A549 (cell line): Measurements from ENCODE around the gene INHBA. TPM values are rescaled to one million over a fixed set of nuclear protein-coding genes. Genes with fewer than 3 reads are reported as not detected.

ENCODE experiments used
- ATAC-seq, 2 experiments: fragments of 200-7000 bp in 1 of 2; fragments of >200 bp in 1 of 2; cut with Nextera tagmentation in 1 of 2; cut with Tn5 transposase in 1 of 2; 3 replicates each; pipeline versions ENCODE4 v1.8.0 to v1.9.1; 2018 to 2020; ENCODE audit warnings: mild to moderate bottlenecking in 1 of 2, moderate library complexity in 1 of 2
- CTCF ChIA-PET: fragments of 300-600 bp; sonication (Branson Sonifier 250); formaldehyde crosslinking; extraction: SDS; loops from one replicate; lab custom pipeline; 2021; ENCODE audit warnings: antibody characterized with exemption, inconsistent platforms; lab: Yijun Ruan, JAX
- POLR2A ChIA-PET: fragments of 350-600 bp; formaldehyde crosslinking; extraction: SDS; loops from one replicate; lab custom pipeline; 2021; ENCODE audit warnings: antibody characterized with exemption, inconsistent platforms; lab: Yijun Ruan, JAX
- DNase-seq, 2 experiments: peaks; one replicate each; pipeline versions ENCODE4 v3.0.0 to v3.0.0-alpha.2; 2011 to 2016; ENCODE audit warnings: low read depth in 1 of 2, low spot score in 1 of 2
- FAIRE-seq: peaks from 2 replicates; lab custom pipeline; 2011; peaks lifted over from hg19 to GRCh38; lab: Jason Lieb, UNC
- H3K27ac ChIP-seq, 2 experiments: fragments of >200 bp; sonication (Bioruptor Twin); formaldehyde crosslinking; 3 replicates each; pipeline ENCODE4 v1.5.1; 2016 to 2017
- H3K4me1 ChIP-seq: fragments of >200 bp; sonication (Bioruptor Twin); formaldehyde crosslinking; 3 replicates; pipeline ENCODE4 v1.6.1; 2016
- H3K4me2 ChIP-seq: fragments of >200 bp; sonication (Bioruptor Twin); formaldehyde crosslinking; 3 replicates; pipeline ENCODE4 v1.6.1; 2016
- H3K4me3 ChIP-seq: fragments of >200 bp; sonication (Bioruptor Twin); formaldehyde crosslinking; 3 replicates; pipeline ENCODE4 v1.5.1; 2016
- H3K9me3 ChIP-seq: fragments of >200 bp; sonication (Bioruptor Twin); formaldehyde crosslinking; 3 replicates; pipeline ENCODE4 v1.6.1; 2016
- CHD2 ChIP-seq: fragments of 150-350 bp; IDR thresholded peaks from 2 replicates; pipeline ENCODE4 v1.6.1; 2014; ENCODE audit warnings: low read length; ENCODE audit not compliant: partially characterized antibody
- EHF ChIP-seq: fragments of 250-450 bp; sonication (Bioruptor Pico); IDR thresholded peaks from 2 replicates; pipeline ENCODE4 v1.5.0; 2020; ENCODE audit warnings: mild to moderate bottlenecking
- EHMT2 ChIP-seq: fragments of 200-600 bp; sonication (generic); IDR thresholded peaks from 2 replicates; pipeline ENCODE4 v1.6.1; 2016; ENCODE audit warnings: antibody characterized with exemption, low read depth, mild to moderate bottlenecking, moderate library complexity
- EP300 ChIP-seq, 2 experiments: fragments of >200 bp; sonication (Bioruptor Twin); formaldehyde crosslinking; IDR thresholded peaks; 2 replicates in 1 of 2; 3 replicates in 1 of 2; pipeline ENCODE4 v1.6.1; 2016 to 2017
- ESRRA ChIP-seq: fragments of 150-350 bp; IDR thresholded peaks from 2 replicates; pipeline ENCODE4 v1.6.1; 2014; ENCODE audit warnings: mild to moderate bottlenecking, low read length, borderline replicate concordance
- FOSB ChIP-seq: fragments of 250-450 bp; sonication (Bioruptor Pico); IDR thresholded peaks from 2 replicates; pipeline ENCODE4 v1.5.0; 2020; ENCODE audit warnings: mild to moderate bottlenecking, moderate library complexity
- FOXS1 ChIP-seq: fragments of 250-450 bp; sonication (Bioruptor Pico); IDR thresholded peaks from 2 replicates; pipeline ENCODE4 v1.5.0; 2020; ENCODE audit warnings: mild to moderate bottlenecking, moderate library complexity
- JUN ChIP-seq, 2 experiments: fragments of >200 bp; sonication (Bioruptor Twin); formaldehyde crosslinking; IDR thresholded peaks; 2 replicates in 1 of 2; 3 replicates in 1 of 2; pipeline ENCODE4 v1.6.1; 2016 to 2017
- KDM5A ChIP-seq: fragments of 200-600 bp; sonication (generic); IDR thresholded peaks from 2 replicates; pipeline ENCODE4 v1.6.1; 2016; ENCODE audit warnings: antibody characterized with exemption, mild to moderate bottlenecking
- MAZ ChIP-seq: fragments of 150-350 bp; IDR thresholded peaks from 2 replicates; pipeline ENCODE4 v1.6.1; 2014; ENCODE audit warnings: antibody characterized with exemption, low read depth, low read length, borderline replicate concordance
- NPAS2 ChIP-seq: fragments of 250-450 bp; sonication (Bioruptor Pico); IDR thresholded peaks from 2 replicates; pipeline ENCODE4 v1.8.0; 2022; ENCODE audit warnings: mild to moderate bottlenecking, moderate library complexity, borderline replicate concordance
- PBX3 ChIP-seq: IDR thresholded peaks from 2 replicates; pipeline ENCODE4 v1.6.1; 2012
- PHF8 ChIP-seq: fragments of 200-600 bp; sonication (generic); IDR thresholded peaks from 2 replicates; pipeline ENCODE4 v1.6.1; 2016; ENCODE audit warnings: low read depth, mild to moderate bottlenecking, antibody characterized with exemption, moderate library complexity, borderline replicate concordance
- RAD21 ChIP-seq, 2 experiments: fragments of >200 bp in 1 of 2; sonication (Bioruptor Twin) in 1 of 2; formaldehyde crosslinking in 1 of 2; IDR thresholded peaks in 1 of 2; conservative IDR thresholded peaks in 1 of 2; 2 replicates in 1 of 2; 3 replicates in 1 of 2; pipeline ENCODE4 v1.6.1; 2012 to 2018; ENCODE audit warnings: inconsistent platforms in 1 of 2
- RCOR1 ChIP-seq: fragments of 150-350 bp; IDR thresholded peaks from 2 replicates; pipeline ENCODE4 v1.6.1; 2014; ENCODE audit warnings: antibody characterized with exemption, low read length, low read depth
- RFX5 ChIP-seq: fragments of 450-650 bp; IDR thresholded peaks from 2 replicates; pipeline ENCODE4 v1.7.1; 2014; ENCODE audit warnings: antibody characterized with exemption, mild to moderate bottlenecking, moderate library complexity
- RNF2 ChIP-seq: fragments of 200-600 bp; sonication (generic); IDR thresholded peaks from 2 replicates; pipeline ENCODE4 v1.6.1; 2016; ENCODE audit warnings: low read depth, mild to moderate bottlenecking, antibody characterized with exemption, moderate library complexity, borderline replicate concordance
- ZSCAN20 ChIP-seq: fragments of 250-450 bp; sonication (Bioruptor Pico); IDR thresholded peaks from 2 replicates; pipeline ENCODE4 v1.8.0; 2022; ENCODE audit warnings: mild to moderate bottlenecking, moderate library complexity
- WGBS: methylation state at CpG from one replicate; pipeline ENCODE4 v1.1.6; 2017; ENCODE audit errors: missing lambda C conversion rate; 5-methylcytosine and 5-hydroxymethylcytosine counted together
- polyA plus RNA-seq, 4 experiments: library from polyadenylated mRNA; depleted of rRNA in 3 of 4; stranded (reverse); fragments of >200 nt; fragmentation: RNase III in 1 of 4; extraction: RNeasy Plus Mini Kit Qiagen cat#74134 plus additional on column Dnase treatment in 1 of 4; gene quantifications; 2 replicates in 3 of 4; 3 replicates in 1 of 4; pipeline ENCODE4 v1.2.3, GENCODE V29; 2011 to 2017
- TF ChIP-seq, protein P1 (sequence below): fragments of 450-650 bp; IDR thresholded peaks from 2 replicates; pipeline ENCODE4 v1.6.1; 2014; ENCODE audit warnings: antibody characterized with exemption
- TF ChIP-seq, protein P2 (sequence below): fragments of 150-350 bp; IDR thresholded peaks from 2 replicates; pipeline ENCODE4 v1.6.1; 2014; ENCODE audit warnings: low read depth, mild to moderate bottlenecking, low read length
- TF ChIP-seq, protein P3 (sequence below): IDR thresholded peaks from 2 replicates; pipeline ENCODE4 v1.6.1; 2012; ENCODE audit warnings: low read depth, borderline replicate concordance

Gene INHBA
- polyA plus RNA-seq, 2 of the 4 experiments (the other 2 are of a cell fraction): 0.13 to 0.23 TPM

- no peak for DNase-seq
- no peaks in the 10 kb centered on the region for H3K4me1 ChIP-seq
- CTCF ChIA-PET: interaction anchor here (2.3 kb wide), 1 partner anchor 13 kb away, joined by 10 read pairs; no protein-coding TSS in a partner anchor
Measured at GRCh38 chr7:41709621-41710020, 6.7 kb upstream of the INHBA start.

DNA sequence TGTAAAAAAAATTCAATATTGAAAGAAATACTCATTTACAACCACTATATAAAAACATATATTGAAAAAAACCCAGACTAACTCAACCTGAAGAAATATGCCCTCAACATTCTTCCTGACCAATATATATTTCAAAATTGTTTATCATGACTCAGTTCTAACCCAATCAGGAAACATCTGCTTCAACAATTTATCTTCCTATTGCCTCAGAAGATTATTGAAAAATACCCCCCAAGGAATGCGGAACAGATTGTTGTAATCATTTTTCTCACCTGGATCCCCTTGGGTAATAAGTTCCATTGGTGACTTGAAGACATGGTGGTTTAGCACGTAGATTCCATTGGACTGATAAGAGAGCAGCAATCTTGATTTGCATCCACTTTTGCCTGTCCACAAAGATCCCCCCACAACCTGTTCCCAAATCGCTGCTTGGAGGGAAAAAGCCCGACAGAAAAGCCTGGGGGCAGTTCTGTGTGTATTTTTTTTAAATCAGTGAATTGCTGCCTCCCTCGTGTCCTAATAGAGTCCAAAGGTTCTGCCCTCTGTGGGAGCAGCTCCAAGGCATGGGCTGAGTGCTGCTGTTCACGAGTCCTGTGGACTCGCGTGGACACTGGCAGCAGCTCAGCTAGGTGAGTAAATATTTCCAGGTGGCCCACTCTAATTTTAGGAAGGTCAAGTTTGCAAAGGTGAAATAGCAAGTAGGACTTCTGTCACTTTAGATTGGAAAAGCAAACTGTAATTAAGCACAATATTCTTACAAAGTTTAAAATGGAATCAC is 5.9 kb upstream of the INHBA start:
- TF ChIP-seq ZSCAN20 (no peak), NPAS2 (CRISPR knock-in tag) (no peak), FOSB (CRISPR knock-in tag) (no peak), JUN (IDR thresholded peaks at IDR 0.05) (no peak), KDM5A (no peak), RFX5 (no peak), RCOR1 (no peak)
- no peaks in the 10 kb centered on the region for H3K9me3 ChIP-seq
- no peak overlapping the region for H3K4me3 ChIP-seq
- ATAC-seq (no peak), DNase-seq (no peak), FAIRE-seq (no peak)
- H3K4me2 ChIP-seq: no peak overlapping the region
- 41% methylated on average over 8 of the region's 8 CpGs for WGBS
- ChIA-PET CTCF (interaction anchor here (0.8 to 1.0 kb wide), 2 partner anchors 12 to 21 kb away, joined by 3 read pairs; no protein-coding TSS in a partner anchor), POLR2A (no interaction called here)
- H3K27ac ChIP-seq: no peak overlapping the region
- no peaks in the 10 kb centered on the region for H3K4me1 ChIP-seq

More at GRCh38 chr7:41709621-41710020, 6.7 kb upstream of the INHBA start:
- no peak for ATAC-seq
- Histone ChIP-seq H3K9me3 (no peaks in the 10 kb centered on the region), H3K27ac (no peak overlapping the region), H3K4me3 (no peak overlapping the region), H3K4me2 (no peak overlapping the region)
- 9% methylated on average over 4 of the region's 4 CpGs for WGBS
- POLR2A ChIA-PET: no interaction called here
- TF ChIP-seq, protein P1, sequence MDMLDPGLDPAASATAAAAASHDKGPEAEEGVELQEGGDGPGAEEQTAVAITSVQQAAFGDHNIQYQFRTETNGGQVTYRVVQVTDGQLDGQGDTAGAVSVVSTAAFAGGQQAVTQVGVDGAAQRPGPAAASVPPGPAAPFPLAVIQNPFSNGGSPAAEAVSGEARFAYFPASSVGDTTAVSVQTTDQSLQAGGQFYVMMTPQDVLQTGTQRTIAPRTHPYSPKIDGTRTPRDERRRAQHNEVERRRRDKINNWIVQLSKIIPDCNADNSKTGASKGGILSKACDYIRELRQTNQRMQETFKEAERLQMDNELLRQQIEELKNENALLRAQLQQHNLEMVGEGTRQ: no peak
- TF ChIP-seq, protein P2, sequence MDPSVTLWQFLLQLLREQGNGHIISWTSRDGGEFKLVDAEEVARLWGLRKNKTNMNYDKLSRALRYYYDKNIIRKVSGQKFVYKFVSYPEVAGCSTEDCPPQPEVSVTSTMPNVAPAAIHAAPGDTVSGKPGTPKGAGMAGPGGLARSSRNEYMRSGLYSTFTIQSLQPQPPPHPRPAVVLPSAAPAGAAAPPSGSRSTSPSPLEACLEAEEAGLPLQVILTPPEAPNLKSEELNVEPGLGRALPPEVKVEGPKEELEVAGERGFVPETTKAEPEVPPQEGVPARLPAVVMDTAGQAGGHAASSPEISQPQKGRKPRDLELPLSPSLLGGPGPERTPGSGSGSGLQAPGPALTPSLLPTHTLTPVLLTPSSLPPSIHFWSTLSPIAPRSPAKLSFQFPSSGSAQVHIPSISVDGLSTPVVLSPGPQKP: no peak
- TF ChIP-seq FOXS1 (no peak), PHF8 (no peak), EHF (no peak), RAD21 (conservative IDR thresholded peaks at IDR 0.05 in 1 of 2, IDR thresholded peaks at IDR 0.05 in 1 of 2) (no peak), KDM5A (no peak), PBX3 (no peak), EHMT2 (no peak), RNF2 (no peak), EP300 (IDR thresholded peaks at IDR 0.05) (no peak), ESRRA (no peak), CHD2 (no peak), MAZ (no peak), ZSCAN20 (no peak)
- TF ChIP-seq, protein P3, sequence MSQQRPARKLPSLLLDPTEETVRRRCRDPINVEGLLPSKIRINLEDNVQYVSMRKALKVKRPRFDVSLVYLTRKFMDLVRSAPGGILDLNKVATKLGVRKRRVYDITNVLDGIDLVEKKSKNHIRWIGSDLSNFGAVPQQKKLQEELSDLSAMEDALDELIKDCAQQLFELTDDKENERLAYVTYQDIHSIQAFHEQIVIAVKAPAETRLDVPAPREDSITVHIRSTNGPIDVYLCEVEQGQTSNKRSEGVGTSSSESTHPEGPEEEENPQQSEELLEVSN: no peak
- no peak for FAIRE-seq
